Activated CD8-positive, alpha-beta memory T cell treated with anti-CD3 and anti-CD28 coated beads, Interleukin-2, amount 10 ng/mL, durations not matched to agents 7 days and 5 days (primary cell): ENCODE results near the gene SLC12A7. TPM values are rescaled to one million over a fixed set of nuclear protein-coding genes. Genes with fewer than 3 reads are reported as not detected.
A peak's percentile ranks its signal among the peaks of the same experiment; 100 is the strongest.
"Not testable (repeated sequence)": the region's sequence is repeated elsewhere in the genome, so short reads cannot be mapped to it uniquely, and the experiment has no call there.

ENCODE experiments used
- ATAC-seq: fragments of 150-1000 bp; cut with Tn5 transposase; one replicate; pipeline ENCODE4 v1.10.0; 2021; ENCODE audit warnings: moderate library complexity
- CTCF ChIA-PET: fragments of 350-600 bp; sonication (Branson Sonifier 250); formaldehyde crosslinking; loops from one replicate; lab custom pipeline; 2021; ENCODE audit warnings: antibody characterized with exemption; lab: Charles Lee
- DNase-seq: peaks from one replicate; pipeline ENCODE4 v3.0.0-alpha.2; 2020
- H3K27ac Mint-ChIP-seq: one replicate; pipeline ENCODE4 v1.8.0; 2021; ENCODE audit warnings: mild to moderate bottlenecking, mixed read lengths
- H3K27me3 Mint-ChIP-seq: one replicate; pipeline ENCODE4 v1.8.0; 2021; ENCODE audit warnings: mixed read lengths
- H3K36me3 Mint-ChIP-seq: one replicate; pipeline ENCODE4 v1.8.0; 2021; ENCODE audit warnings: mild to moderate bottlenecking, mixed read lengths
- H3K4me1 Mint-ChIP-seq: one replicate; pipeline ENCODE4 v1.8.0; 2021; ENCODE audit warnings: mixed read lengths
- H3K4me3 Mint-ChIP-seq: one replicate; pipeline ENCODE4 v1.8.0; 2021; ENCODE audit warnings: mild to moderate bottlenecking, moderate library complexity, mixed read lengths
- H3K9me3 Mint-ChIP-seq: one replicate; pipeline ENCODE4 v1.8.0; 2022; ENCODE audit warnings: low read depth, mixed read lengths
- total RNA-seq, 2 experiments: library from RNA; stranded (reverse); gene quantifications; one replicate each; pipeline ENCODE4 v1.2.3, GENCODE V29; 2021

SLC12A7 gene
- total RNA-seq, 2 experiments from 2014 or later = 6.6 to 12.2 TPM

DNA sequence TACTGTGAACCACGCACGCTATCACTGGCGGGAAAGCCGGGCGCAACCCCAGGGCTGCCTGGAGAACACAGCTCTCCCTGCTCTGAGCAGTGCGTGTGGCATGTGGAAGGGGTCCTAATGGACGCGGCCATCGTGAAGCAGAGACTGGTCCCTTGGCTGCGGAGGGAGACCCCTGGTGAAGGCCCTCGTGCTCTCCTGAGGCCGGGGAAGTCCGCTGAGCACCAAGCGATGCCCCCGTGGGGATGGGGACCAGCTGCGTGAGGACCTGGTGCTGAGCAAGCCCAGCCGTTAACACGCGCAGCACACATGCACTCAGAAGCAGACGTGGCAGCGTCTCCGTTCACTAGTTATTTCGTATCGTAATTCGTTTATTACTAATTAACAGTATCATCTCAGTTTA is 24.4 kb downstream of the SLC12A7 start:
- Mint-ChIP-seq H3K4me3 (no peak overlapping the region), H3K9me3 (no peaks in the 10 kb centered on the region), H3K36me3 (no peaks in the 10 kb centered on the region), H3K27ac (no peak overlapping the region), H3K27me3 (no peaks in the 10 kb centered on the region), H3K4me1 (no peaks in the 10 kb centered on the region)
- ATAC-seq (no peak), DNase-seq (no peak)
- CTCF ChIA-PET = no interaction called here

- H3K27ac Mint-ChIP-seq = no peak overlapping the region
- CTCF ChIA-PET = no interaction called here
- no peak overlapping the region for H3K4me3 Mint-ChIP-seq
- H3K36me3 Mint-ChIP-seq = no peaks in the 10 kb centered on the region
- ATAC-seq (no peak), DNase-seq (no peak)
- H3K9me3 Mint-ChIP-seq = no peaks in the 10 kb centered on the region
- H3K27me3 Mint-ChIP-seq = no peaks in the 10 kb centered on the region
- H3K4me1 Mint-ChIP-seq = no peaks in the 10 kb centered on the region
These were observed 25.0 kb downstream of the SLC12A7 start for GRCh38 chr5:1086871-1087270.

GRCh38 chr5:1086137-1086536 is 25.7 kb downstream of the SLC12A7 start:
- Mint-ChIP-seq H3K27me3 (no peaks in the 10 kb centered on the region), H3K4me1 (no peaks in the 10 kb centered on the region), H3K36me3 (no peaks in the 10 kb centered on the region), H3K9me3 (no peaks in the 10 kb centered on the region), H3K4me3 (no peak overlapping the region), H3K27ac (no peak overlapping the region)
- CTCF ChIA-PET = no interaction called here
- ATAC-seq (no peak), DNase-seq (no peak)

DNA sequence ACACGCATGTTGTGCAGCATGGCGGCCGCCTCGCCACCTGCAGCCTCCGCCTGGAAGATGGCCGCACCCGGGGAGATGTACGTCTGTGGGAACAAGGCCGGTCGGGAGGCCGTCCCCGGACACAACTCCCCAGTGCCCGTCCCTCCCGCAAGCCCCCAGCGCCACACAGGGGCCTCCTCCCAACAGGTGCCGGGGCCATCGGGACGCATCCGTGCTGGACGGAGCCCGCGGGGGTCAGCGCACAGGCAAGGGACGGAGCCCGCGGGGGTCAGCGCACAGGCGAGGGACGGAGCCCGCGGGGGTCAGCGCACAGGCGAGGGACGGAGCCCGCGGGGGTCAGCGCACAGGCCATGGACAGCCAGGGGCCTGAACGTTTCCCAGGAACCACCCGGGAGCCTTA is 26.5 kb downstream of the SLC12A7 start:
- Mint-ChIP-seq H3K36me3 (no peaks in the 10 kb centered on the region), H3K27me3 (no peaks in the 10 kb centered on the region), H3K4me3 (no peak overlapping the region), H3K4me1 (no peaks in the 10 kb centered on the region), H3K27ac (no peak overlapping the region), H3K9me3 (no peaks in the 10 kb centered on the region)
- CTCF ChIA-PET = no interaction called here
- DNase-seq (no peak), ATAC-seq (no peak)

- no peak for ATAC-seq
- DNase-seq = no peak
- H3K36me3 Mint-ChIP-seq = no peaks in the 10 kb centered on the region
- no peaks in the 10 kb centered on the region for H3K4me1 Mint-ChIP-seq
- no peak overlapping the region for H3K4me3 Mint-ChIP-seq
- CTCF ChIA-PET = no interaction called here
- no peaks in the 10 kb centered on the region for H3K9me3 Mint-ChIP-seq
- no peaks in the 10 kb centered on the region for H3K27me3 Mint-ChIP-seq
- no peak overlapping the region for H3K27ac Mint-ChIP-seq
These were observed 27.8 kb downstream of the SLC12A7 start for GRCh38 chr5:1083823-1084605.

DNA sequence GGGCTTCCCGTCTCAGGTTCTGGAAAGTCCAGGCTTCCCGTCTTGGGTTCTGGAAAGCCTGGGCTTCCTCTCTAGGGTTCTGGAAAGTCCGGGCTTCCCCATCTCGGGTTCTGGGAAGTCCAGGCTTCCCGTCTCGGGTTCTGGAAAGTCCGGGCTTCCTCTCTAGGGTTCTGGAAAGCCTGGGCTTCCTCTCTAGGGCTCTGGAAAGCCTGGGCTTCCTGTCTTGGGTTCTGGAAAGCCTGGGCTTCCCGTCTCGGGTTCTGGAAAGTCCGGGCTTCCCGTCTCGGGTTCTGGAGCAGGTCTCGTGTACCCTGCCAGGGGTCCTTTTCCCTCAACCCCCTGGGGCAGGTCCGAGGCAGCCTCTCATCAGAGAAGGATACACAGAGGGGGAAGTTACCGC is 28.8 kb downstream of the SLC12A7 start:
- ATAC-seq, CTCF ChIA-PET, H3K27ac Mint-ChIP-seq, DNase-seq, H3K4me3 Mint-ChIP-seq, H3K4me1 Mint-ChIP-seq, H3K36me3 Mint-ChIP-seq, H3K9me3 Mint-ChIP-seq, H3K27me3 Mint-ChIP-seq: not testable (repeated sequence)

GRCh38 chr5:1081519-1081918 is 30.3 kb downstream of the SLC12A7 start:
- Mint-ChIP-seq H3K4me1 (no peaks in the 10 kb centered on the region), H3K36me3 (no peaks in the 10 kb centered on the region), H3K27me3 (no peaks in the 10 kb centered on the region), H3K4me3 (no peak overlapping the region), H3K27ac (peak overlapping the region; percentile 35), H3K9me3 (no peaks in the 10 kb centered on the region)
- CTCF ChIA-PET = no interaction called here
- no peak for DNase-seq
- no peak for ATAC-seq

DNA sequence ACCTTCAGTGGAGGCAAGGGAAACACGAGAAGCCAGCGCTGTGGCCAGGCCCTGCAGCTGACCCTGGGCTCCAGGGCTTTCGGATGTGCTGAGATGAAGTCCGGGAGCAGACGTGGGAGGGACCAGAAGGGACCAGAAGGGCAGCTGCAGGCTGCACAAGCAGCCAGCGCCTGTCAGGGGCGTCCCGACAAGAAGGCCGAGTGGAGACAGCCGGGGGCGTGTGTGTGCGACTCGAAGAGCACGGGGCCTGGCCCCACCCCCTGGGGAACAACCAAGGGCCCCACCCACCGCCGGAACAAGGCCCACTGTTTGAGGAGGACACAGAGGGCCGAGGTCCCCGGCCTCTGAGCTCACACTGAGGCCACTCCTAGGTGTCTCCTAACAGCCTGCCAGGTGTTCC is 31.4 kb downstream of the SLC12A7 start:
- Mint-ChIP-seq H3K27ac (no peak overlapping the region), H3K4me3 (no peak overlapping the region), H3K4me1 (no peaks in the 10 kb centered on the region), H3K27me3 (no peaks in the 10 kb centered on the region), H3K36me3 (no peaks in the 10 kb centered on the region), H3K9me3 (no peaks in the 10 kb centered on the region)
- DNase-seq (no peak), ATAC-seq (no peak)
- CTCF ChIA-PET = no interaction called here

DNA sequence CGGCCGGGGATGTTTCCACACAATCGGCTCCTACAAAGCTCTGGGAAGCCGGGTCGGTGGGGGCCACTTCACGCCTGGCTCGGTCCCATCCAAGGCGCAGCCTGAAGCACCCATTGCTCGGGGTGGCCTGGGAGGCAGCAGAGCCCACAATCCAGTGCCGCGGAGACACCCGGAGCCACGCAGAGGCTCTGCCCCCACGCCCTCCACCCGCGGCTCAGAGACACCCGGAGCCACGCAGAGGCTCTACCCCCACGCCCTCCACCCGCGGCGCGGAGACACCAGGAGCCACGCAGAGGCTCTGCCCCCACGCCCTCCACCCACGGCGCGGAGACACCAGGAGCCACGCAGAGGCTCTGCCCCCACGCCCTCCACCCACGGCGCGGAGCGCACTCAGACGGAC is 31.9 kb downstream of the SLC12A7 start:
- H3K9me3 Mint-ChIP-seq = no peaks in the 10 kb centered on the region
- DNase-seq (no peak), ATAC-seq (no peak)
- no peaks in the 10 kb centered on the region for H3K36me3 Mint-ChIP-seq
- H3K27me3 Mint-ChIP-seq = no peaks in the 10 kb centered on the region
- no peaks in the 10 kb centered on the region for H3K4me1 Mint-ChIP-seq
- CTCF ChIA-PET = no interaction called here
- no peak overlapping the region for H3K4me3 Mint-ChIP-seq
- no peak overlapping the region for H3K27ac Mint-ChIP-seq

- Mint-ChIP-seq H3K27me3 (no peaks in the 10 kb centered on the region), H3K36me3 (no peaks in the 10 kb centered on the region), H3K4me3 (no peak overlapping the region), H3K27ac (no peak overlapping the region), H3K9me3 (no peaks in the 10 kb centered on the region), H3K4me1 (no peaks in the 10 kb centered on the region)
- no peak for DNase-seq
- CTCF ChIA-PET = no interaction called here
- ATAC-seq = no peak
These were observed 32.4 kb downstream of the SLC12A7 start for GRCh38 chr5:1079486-1079885.

DNA sequence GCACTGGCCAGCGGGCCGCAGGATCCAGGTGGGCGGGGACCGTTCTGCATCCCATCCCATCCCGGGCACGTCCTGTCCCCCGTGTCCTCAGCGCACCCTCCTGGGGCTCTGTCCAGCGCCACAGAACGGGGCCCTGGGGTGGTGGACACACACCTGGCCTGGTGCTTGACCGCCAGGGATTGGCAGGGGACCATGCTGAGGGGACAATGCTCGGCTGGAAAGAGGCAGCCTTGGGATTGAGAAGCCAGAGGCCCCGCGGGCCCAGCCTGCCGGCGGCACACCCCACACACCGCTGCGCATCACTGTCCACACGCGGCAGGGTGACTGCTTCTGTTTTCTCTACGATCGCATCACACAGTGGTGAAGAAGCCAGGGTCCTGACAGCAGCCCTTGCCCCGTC is 33.0 kb downstream of the SLC12A7 start:
- Mint-ChIP-seq H3K9me3 (no peaks in the 10 kb centered on the region), H3K4me3 (no peak overlapping the region), H3K4me1 (no peaks in the 10 kb centered on the region), H3K27me3 (no peaks in the 10 kb centered on the region), H3K27ac (no peak overlapping the region), H3K36me3 (no peaks in the 10 kb centered on the region)
- CTCF ChIA-PET = no interaction called here
- ATAC-seq (no peak), DNase-seq (no peak)

- H3K36me3 Mint-ChIP-seq = no peaks in the 10 kb centered on the region
- no peak overlapping the region for H3K4me3 Mint-ChIP-seq
- CTCF ChIA-PET = no interaction called here
- ATAC-seq (no peak), DNase-seq (no peak)
- H3K9me3 Mint-ChIP-seq = no peaks in the 10 kb centered on the region
- no peaks in the 10 kb centered on the region for H3K4me1 Mint-ChIP-seq
- H3K27ac Mint-ChIP-seq = no peak overlapping the region
- no peaks in the 10 kb centered on the region for H3K27me3 Mint-ChIP-seq
These were observed 33.7 kb downstream of the SLC12A7 start for GRCh38 chr5:1078206-1078605.

GRCh38 chr5:1077491-1078020 is 34.3 kb downstream of the SLC12A7 start:
- Mint-ChIP-seq H3K27me3 (no peaks in the 10 kb centered on the region), H3K27ac (no peak overlapping the region), H3K4me3 (no peak overlapping the region), H3K36me3 (no peaks in the 10 kb centered on the region), H3K4me1 (no peaks in the 10 kb centered on the region), H3K9me3 (no peaks in the 10 kb centered on the region)
- ATAC-seq = no peak
- no peak for DNase-seq
- CTCF ChIA-PET = no interaction called here

DNA sequence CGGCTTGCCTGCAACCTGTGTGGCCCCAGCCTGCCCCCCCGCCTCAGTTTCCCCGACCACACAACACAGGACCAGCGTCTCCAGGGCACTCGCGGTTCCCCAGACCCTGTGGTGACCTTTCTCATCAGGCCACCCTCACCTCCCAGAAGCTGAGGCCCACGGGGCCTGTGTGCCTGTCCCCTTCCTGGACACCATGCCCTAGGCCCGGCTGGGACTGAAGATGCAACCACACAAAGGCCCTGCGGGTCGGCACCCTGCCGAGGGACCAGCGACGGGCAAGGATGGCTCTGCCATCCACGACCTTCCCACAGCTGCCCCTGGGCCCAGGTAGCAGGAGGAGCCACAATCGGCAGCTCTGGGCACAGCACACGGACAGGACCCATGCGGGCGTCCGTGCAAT is 34.8 kb downstream of the SLC12A7 start:
- ATAC-seq (no peak), DNase-seq (no peak)
- Mint-ChIP-seq H3K4me3 (no peak overlapping the region), H3K36me3 (no peaks in the 10 kb centered on the region), H3K27ac (no peak overlapping the region), H3K4me1 (no peaks in the 10 kb centered on the region), H3K9me3 (no peaks in the 10 kb centered on the region), H3K27me3 (no peaks in the 10 kb centered on the region)
- CTCF ChIA-PET = no interaction called here
